H9 (cell line): ENCODE measurements around the gene CPB1. TPM values are rescaled to one million over a fixed set of nuclear protein-coding genes. Genes with fewer than 3 reads are reported as not detected.

Experiments used
- DNase-seq: peaks from one replicate; pipeline ENCODE4 v3.0.0-alpha.2; 2017
- H2AFZ ChIP-seq: one replicate; pipeline ENCODE4 v1.6.1; 2013; ENCODE audit warnings: mild to moderate bottlenecking, low read length, control low read depth, moderate library complexity
- H2AK5ac ChIP-seq: 2 replicates; pipeline ENCODE4 v1.6.1; 2013; ENCODE audit warnings: low read length, control low read depth, mixed read lengths; ENCODE audit not compliant: insufficient read length
- H2BK120ac ChIP-seq: one replicate; pipeline ENCODE4 v1.6.1; 2013; ENCODE audit warnings: low read depth, mild to moderate bottlenecking, low read length, control low read depth, inconsistent platforms; ENCODE audit not compliant: poor library complexity, severe bottlenecking
- H2BK12ac ChIP-seq: 2 replicates; pipeline ENCODE4 v1.6.1; 2013; ENCODE audit warnings: low read length, control low read depth, mixed read lengths, low read depth; ENCODE audit not compliant: insufficient read length
- H2BK15ac ChIP-seq: 2 replicates; pipeline ENCODE4 v1.6.1; 2013; ENCODE audit warnings: low read depth, low read length, control low read depth
- H2BK20ac ChIP-seq: one replicate; pipeline ENCODE4 v1.6.1; 2013; ENCODE audit warnings: low read depth, mild to moderate bottlenecking, low read length, control low read depth, inconsistent platforms; ENCODE audit not compliant: poor library complexity, severe bottlenecking
- H2BK5ac ChIP-seq: 2 replicates; pipeline ENCODE4 v1.6.1; 2013; ENCODE audit warnings: low read length, control low read depth, mixed read lengths; ENCODE audit not compliant: insufficient read length
- H3K14ac ChIP-seq: 2 replicates; pipeline ENCODE4 v1.6.1; 2013; ENCODE audit warnings: low read length, control low read depth; ENCODE audit not compliant: insufficient read depth
- H3K18ac ChIP-seq: 2 replicates; pipeline ENCODE4 v1.6.1; 2013; ENCODE audit warnings: low read depth, mild to moderate bottlenecking, mixed read lengths, low read length, control low read depth; ENCODE audit not compliant: insufficient read length
- H3K23ac ChIP-seq: 2 replicates; pipeline ENCODE4 v1.6.1; 2013; ENCODE audit warnings: low read length, control low read depth, mixed read lengths, low read depth; ENCODE audit not compliant: insufficient read length
- H3K23me2 ChIP-seq: 2 replicates; pipeline ENCODE4 v1.6.1; 2013; ENCODE audit warnings: low read depth, mild to moderate bottlenecking, mixed read lengths, low read length, control low read depth; ENCODE audit not compliant: insufficient read length, poor library complexity, severe bottlenecking
- H3K27ac ChIP-seq: 2 replicates; pipeline ENCODE4 v1.5.1; 2013; ENCODE audit warnings: low read length, control low read depth, mixed read lengths, low read depth; ENCODE audit not compliant: insufficient read length
- H3K27me3 ChIP-seq: 2 replicates; pipeline ENCODE4 v1.6.1; 2013; ENCODE audit warnings: low read length, control low read depth, inconsistent platforms; ENCODE audit not compliant: insufficient read depth
- H3K4ac ChIP-seq: 2 replicates; pipeline ENCODE4 v1.6.1; 2013; ENCODE audit warnings: low read depth, mild to moderate bottlenecking, control low read depth, inconsistent platforms, low read length, moderate library complexity
- H3K4me1 ChIP-seq: 2 replicates; pipeline ENCODE4 v1.6.1; 2013; ENCODE audit warnings: low read length, control low read depth, inconsistent platforms; ENCODE audit not compliant: insufficient read depth
- H3K4me2 ChIP-seq: 2 replicates; pipeline ENCODE4 v1.6.1; 2013; ENCODE audit warnings: low read length, control low read depth, mixed read lengths; ENCODE audit not compliant: insufficient read length, insufficient read depth
- H3K56ac ChIP-seq: 2 replicates; pipeline ENCODE4 v1.6.1; 2013; ENCODE audit warnings: low read depth, mild to moderate bottlenecking, mixed read lengths, low read length, control low read depth; ENCODE audit not compliant: insufficient read length
- H3K79me1 ChIP-seq: 2 replicates; pipeline ENCODE4 v1.6.1; 2013; ENCODE audit warnings: low read depth, mild to moderate bottlenecking, moderate library complexity, low read length, control low read depth, inconsistent platforms; ENCODE audit not compliant: insufficient read depth, poor library complexity, severe bottlenecking
- H3K79me2 ChIP-seq: 2 replicates; pipeline ENCODE4 v1.6.1; 2013; ENCODE audit warnings: low read length, control low read depth, inconsistent platforms; ENCODE audit not compliant: insufficient read depth
- H3K9ac ChIP-seq: 2 replicates; pipeline ENCODE4 v1.6.1; 2013; ENCODE audit warnings: low read length, control low read depth, mixed read lengths; ENCODE audit not compliant: insufficient read length; ENCODE audit errors: extremely low read depth
- H3K9me3 ChIP-seq: one replicate; pipeline ENCODE4 v1.6.1; 2013; ENCODE audit warnings: low read depth, low read length, inconsistent platforms; ENCODE audit not compliant: control insufficient read depth
- H3T11ph ChIP-seq: one replicate; pipeline ENCODE4 v1.6.1; 2013; ENCODE audit warnings: mild to moderate bottlenecking, low read length, control low read depth, inconsistent platforms
- H4K20me1 ChIP-seq: one replicate; pipeline ENCODE4 v1.6.1; 2013; ENCODE audit not compliant: control insufficient read depth, insufficient read length, insufficient read depth
- H4K5ac ChIP-seq: 2 replicates; pipeline ENCODE4 v1.6.1; 2013; ENCODE audit warnings: low read depth, mild to moderate bottlenecking, mixed read lengths, low read length, control low read depth; ENCODE audit not compliant: insufficient read length
- H4K8ac ChIP-seq: replicated peaks from 2 replicates; pipeline ENCODE4 v1.6.1; 2013; ENCODE audit warnings: low read length, control low read depth, mixed read lengths, low read depth; ENCODE audit not compliant: insufficient read length
- H4K91ac ChIP-seq: 2 replicates; pipeline ENCODE4 v1.6.1; 2013; ENCODE audit warnings: low read depth, mild to moderate bottlenecking, moderate library complexity, mixed read lengths, low read length, control low read depth; ENCODE audit not compliant: insufficient read length
- H3K27ac Mint-ChIP-seq, 3 experiments: 2 replicates in 2 of 3; 3 replicates in 1 of 3; pipeline ENCODE4 v1.8.0; 2020 to 2021; ENCODE audit warnings: mixed read lengths in 3 of 3, mild to moderate bottlenecking in 1 of 3, moderate library complexity in 1 of 3
- H3K27me3 Mint-ChIP-seq: 2 replicates; pipeline ENCODE4 v1.8.0; 2021; ENCODE audit warnings: low read depth, mild to moderate bottlenecking, moderate library complexity, mixed read lengths
- H3K36me3 Mint-ChIP-seq, 3 experiments: 2 replicates in 2 of 3; 3 replicates in 1 of 3; pipeline ENCODE4 v1.8.0; 2020 to 2021; ENCODE audit warnings: low read depth in 3 of 3, mixed read lengths in 3 of 3; ENCODE audit not compliant: insufficient read depth in 1 of 3
- H3K4me1 Mint-ChIP-seq, 2 experiments: 2 replicates each; pipeline ENCODE4 v1.8.0; 2020; ENCODE audit warnings: mixed read lengths in 2 of 2
- H3K4me3 Mint-ChIP-seq, 2 experiments: 2 replicates in 1 of 2; 3 replicates in 1 of 2; pipeline ENCODE4 v1.8.0; 2020 to 2021; ENCODE audit warnings: mild to moderate bottlenecking in 2 of 2, mixed read lengths in 2 of 2, moderate library complexity in 1 of 2
- H3K9me3 Mint-ChIP-seq, 2 experiments: 2 replicates in 1 of 2; 3 replicates in 1 of 2; pipeline ENCODE4 v1.8.0; 2020; ENCODE audit warnings: mild to moderate bottlenecking in 2 of 2, mixed read lengths in 2 of 2, moderate library complexity in 1 of 2
- WGBS: extraction: QIAGEN DNeasy Blood & Tissue Kit; methylation state at CpG from one replicate; pipeline ENCODE4 v1.1.7; 2013; ENCODE audit warnings: missing lambda C conversion rate, low lambda C conversion rate, mixed read lengths; ENCODE audit not compliant: insufficient read length; ENCODE audit errors: extremely low coverage; 5-methylcytosine and 5-hydroxymethylcytosine counted together
- total RNA-seq: library from RNA; stranded (reverse); gene quantifications from 2 replicates; pipeline ENCODE4 v1.2.1, GENCODE V29; 2021
- TF ChIP-seq, protein P1 (sequence below): fragments of 200-600 bp; sonication (generic); conservative IDR thresholded peaks from 3 replicates; pipeline ENCODE4 v1.8.0; 2021; ENCODE audit warnings: antibody characterized with exemption, mild to moderate bottlenecking

CPB1 gene
- total RNA-seq, 1 experiment from 2014 or later: not detected

DNA sequence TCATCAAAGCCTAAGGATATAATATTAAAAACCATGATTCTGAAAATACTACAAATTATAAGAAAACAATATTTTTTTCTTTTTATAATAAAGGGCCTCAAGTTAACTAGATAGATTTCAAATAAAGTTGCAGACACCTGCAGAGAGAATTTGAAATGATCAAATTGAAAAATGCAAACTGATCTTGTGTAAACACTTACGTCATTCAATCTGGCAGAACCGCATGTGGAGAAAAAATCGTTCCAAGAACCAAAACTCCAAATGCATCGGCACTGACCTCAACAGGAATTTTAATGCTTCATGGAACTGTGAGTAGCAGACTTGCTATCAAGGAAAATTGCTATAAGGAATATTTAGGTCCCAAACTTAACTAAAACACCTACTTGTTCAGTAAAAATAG, 54.7 kb downstream of the CPB1 start:
- H3K4me2 ChIP-seq: no peak overlapping the region
- H3K27ac ChIP-seq: no peak overlapping the region
- H2BK120ac ChIP-seq: no peak overlapping the region
- H3K23me2 ChIP-seq: no peaks in the 10 kb centered on the region
- no peaks in the 10 kb centered on the region for H3K4me1 ChIP-seq
- H4K8ac ChIP-seq: no peak overlapping the region
- no peak overlapping the region for H2BK20ac ChIP-seq
- Mint-ChIP-seq H3K4me1 (no peaks in the 10 kb centered on the region), H3K27ac (no peak overlapping the region), H3K9me3 (no peaks in the 10 kb centered on the region), H3K4me3 (no peak overlapping the region), H3K36me3 (no peaks in the 10 kb centered on the region), H3K27me3 (no peaks in the 10 kb centered on the region)
- H3T11ph ChIP-seq: no peak overlapping the region
- H3K18ac ChIP-seq: no peak overlapping the region
- no peaks in the 10 kb centered on the region for H3K9me3 ChIP-seq
- no peak overlapping the region for H2BK12ac ChIP-seq
- H2AK5ac ChIP-seq: no peak overlapping the region
- no peaks in the 10 kb centered on the region for H3K79me1 ChIP-seq
- WGBS: no CpG with 5 or more reads among the region's 4 CpGs
- TF ChIP-seq, protein P1, sequence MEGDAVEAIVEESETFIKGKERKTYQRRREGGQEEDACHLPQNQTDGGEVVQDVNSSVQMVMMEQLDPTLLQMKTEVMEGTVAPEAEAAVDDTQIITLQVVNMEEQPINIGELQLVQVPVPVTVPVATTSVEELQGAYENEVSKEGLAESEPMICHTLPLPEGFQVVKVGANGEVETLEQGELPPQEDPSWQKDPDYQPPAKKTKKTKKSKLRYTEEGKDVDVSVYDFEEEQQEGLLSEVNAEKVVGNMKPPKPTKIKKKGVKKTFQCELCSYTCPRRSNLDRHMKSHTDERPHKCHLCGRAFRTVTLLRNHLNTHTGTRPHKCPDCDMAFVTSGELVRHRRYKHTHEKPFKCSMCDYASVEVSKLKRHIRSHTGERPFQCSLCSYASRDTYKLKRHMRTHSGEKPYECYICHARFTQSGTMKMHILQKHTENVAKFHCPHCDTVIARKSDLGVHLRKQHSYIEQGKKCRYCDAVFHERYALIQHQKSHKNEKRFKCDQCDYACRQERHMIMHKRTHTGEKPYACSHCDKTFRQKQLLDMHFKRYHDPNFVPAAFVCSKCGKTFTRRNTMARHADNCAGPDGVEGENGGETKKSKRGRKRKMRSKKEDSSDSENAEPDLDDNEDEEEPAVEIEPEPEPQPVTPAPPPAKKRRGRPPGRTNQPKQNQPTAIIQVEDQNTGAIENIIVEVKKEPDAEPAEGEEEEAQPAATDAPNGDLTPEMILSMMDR: no peak
- no peak overlapping the region for H2BK5ac ChIP-seq
- H2AFZ ChIP-seq: no peak overlapping the region
- H4K91ac ChIP-seq: no peak overlapping the region
- no peak overlapping the region for H3K56ac ChIP-seq
- H2BK15ac ChIP-seq: no peak overlapping the region
- H3K4ac ChIP-seq: no peak overlapping the region
- no peak overlapping the region for H3K14ac ChIP-seq
- no peak overlapping the region for H3K9ac ChIP-seq
- no peak overlapping the region for H3K23ac ChIP-seq
- DNase-seq: no peak
- no peak overlapping the region for H4K5ac ChIP-seq
- H3K27me3 ChIP-seq: no peaks in the 10 kb centered on the region
- no peaks in the 10 kb centered on the region for H3K79me2 ChIP-seq
- H4K20me1 ChIP-seq: no peaks in the 10 kb centered on the region
